Neuronal stem cell (in vitro differentiated cells): ENCODE data around the gene YAF2.

Source experiments
- DNase-seq: peaks from one replicate; pipeline ENCODE4 v3.0.0-alpha.2; 2013; ENCODE audit warnings: low spot score
- H2AFZ ChIP-seq: one replicate; pipeline ENCODE4 v1.6.1; 2013; ENCODE audit warnings: mild to moderate bottlenecking, low read length, inconsistent platforms
- H2AK5ac ChIP-seq: 2 replicates; pipeline ENCODE4 v1.6.1; 2013; ENCODE audit warnings: low read depth, mild to moderate bottlenecking, inconsistent platforms, low read length, moderate library complexity, mixed read lengths
- H2BK120ac ChIP-seq: 2 replicates; pipeline ENCODE4 v1.6.1; 2013; ENCODE audit warnings: low read depth, mild to moderate bottlenecking, inconsistent platforms, low read length, moderate library complexity, mixed read lengths
- H2BK12ac ChIP-seq: one replicate; pipeline ENCODE4 v1.6.1; 2013; ENCODE audit warnings: low read length, inconsistent platforms
- H2BK15ac ChIP-seq: 2 replicates; pipeline ENCODE4 v1.6.1; 2013; ENCODE audit warnings: mild to moderate bottlenecking, low read length, inconsistent platforms, mixed read lengths
- H2BK5ac ChIP-seq: one replicate; pipeline ENCODE4 v1.6.1; 2013; ENCODE audit warnings: inconsistent platforms, mild to moderate bottlenecking, low read length, moderate library complexity
- H3K14ac ChIP-seq: one replicate; pipeline ENCODE4 v1.6.1; 2013; ENCODE audit warnings: low read length, inconsistent platforms
- H3K18ac ChIP-seq: 2 replicates; pipeline ENCODE4 v1.6.1; 2013; ENCODE audit warnings: low read length, inconsistent platforms
- H3K23ac ChIP-seq: 2 replicates; pipeline ENCODE4 v1.6.1; 2013; ENCODE audit warnings: low read depth, mild to moderate bottlenecking, mixed read lengths, low read length, inconsistent platforms; ENCODE audit not compliant: poor library complexity
- H3K27ac ChIP-seq: replicated peaks from 3 replicates; pipeline ENCODE4 v1.5.1; 2013; ENCODE audit warnings: low read length, inconsistent platforms
- H3K27me3 ChIP-seq, 3 experiments: 2 replicates each; pipeline ENCODE4 v1.6.1; 2013; ENCODE audit warnings: low read length in 3 of 3, mild to moderate bottlenecking in 2 of 3, inconsistent platforms in 1 of 3, low read depth in 1 of 3, mixed read lengths in 1 of 3, moderate library complexity in 1 of 3; ENCODE audit not compliant: control insufficient read depth in 3 of 3, insufficient read depth in 3 of 3
- H3K36me3 ChIP-seq, 2 donors: replicated peaks in 1 of 2; 2 replicates each; pipeline ENCODE4 v1.6.1; 2013; ENCODE audit warnings: low read length in 2 of 2; ENCODE audit not compliant: control insufficient read depth in 2 of 2, insufficient read depth in 2 of 2
- H3K4ac ChIP-seq: 2 replicates; pipeline ENCODE4 v1.6.1; 2013; ENCODE audit warnings: inconsistent platforms, mild to moderate bottlenecking, low read length, moderate library complexity
- H3K4me1 ChIP-seq, 2 donors: 1 replicate in 1 of 2; 2 replicates in 1 of 2; pipeline ENCODE4 v1.6.1; 2013; ENCODE audit warnings: low read length in 2 of 2, low read depth in 1 of 2; ENCODE audit not compliant: control insufficient read depth in 2 of 2, insufficient read depth in 1 of 2
- H3K4me2 ChIP-seq: one replicate; pipeline ENCODE4 v1.6.1; 2013; ENCODE audit warnings: mild to moderate bottlenecking, low read length, inconsistent platforms; ENCODE audit not compliant: insufficient read depth, poor library complexity, severe bottlenecking
- H3K4me3 ChIP-seq, 2 donors: 2 replicates each; pipeline ENCODE4 v1.5.1; 2013; ENCODE audit warnings: low read length in 2 of 2, mild to moderate bottlenecking in 2 of 2, inconsistent platforms in 1 of 2, moderate library complexity in 1 of 2
- H3K79me1 ChIP-seq: one replicate; pipeline ENCODE4 v1.6.1; 2013; ENCODE audit warnings: low read depth, mild to moderate bottlenecking, inconsistent platforms, low read length, moderate library complexity
- H3K9ac ChIP-seq: one replicate; pipeline ENCODE4 v1.6.1; 2013; ENCODE audit warnings: mild to moderate bottlenecking, low read depth, low read length, inconsistent platforms; ENCODE audit not compliant: poor library complexity
- H3K9me3 ChIP-seq, 2 donors: replicated peaks in 1 of 2; 2 replicates each; pipeline versions ENCODE3 to v1.6.1; 2013; ENCODE audit warnings: low read length in 2 of 2, mild to moderate bottlenecking in 2 of 2, inconsistent platforms in 1 of 2, low read depth in 1 of 2, mixed read lengths in 1 of 2, moderate library complexity in 1 of 2; ENCODE audit not compliant: control insufficient read depth in 2 of 2, insufficient read depth in 1 of 2
- H4K8ac ChIP-seq: one replicate; pipeline ENCODE4 v1.6.1; 2013; ENCODE audit warnings: low read depth, mild to moderate bottlenecking, inconsistent platforms, low read length, moderate library complexity
- H4K91ac ChIP-seq: one replicate; pipeline ENCODE4 v1.6.1; 2013; ENCODE audit warnings: low read length, low read depth, mild to moderate bottlenecking, inconsistent platforms; ENCODE audit not compliant: poor library complexity
- WGBS, 2 donors: extraction: QIAGEN DNeasy Blood & Tissue Kit; methylation state at CpG; one replicate each; pipeline ENCODE4 v1.1.7; 2013; ENCODE audit warnings: missing lambda C conversion rate in 2 of 2, mixed read lengths in 1 of 2; ENCODE audit not compliant: insufficient read length in 2 of 2, insufficient replicate concordance in 1 of 2; ENCODE audit errors: extremely low coverage in 2 of 2; 5-methylcytosine and 5-hydroxymethylcytosine counted together

Gene YAF2

DNA sequence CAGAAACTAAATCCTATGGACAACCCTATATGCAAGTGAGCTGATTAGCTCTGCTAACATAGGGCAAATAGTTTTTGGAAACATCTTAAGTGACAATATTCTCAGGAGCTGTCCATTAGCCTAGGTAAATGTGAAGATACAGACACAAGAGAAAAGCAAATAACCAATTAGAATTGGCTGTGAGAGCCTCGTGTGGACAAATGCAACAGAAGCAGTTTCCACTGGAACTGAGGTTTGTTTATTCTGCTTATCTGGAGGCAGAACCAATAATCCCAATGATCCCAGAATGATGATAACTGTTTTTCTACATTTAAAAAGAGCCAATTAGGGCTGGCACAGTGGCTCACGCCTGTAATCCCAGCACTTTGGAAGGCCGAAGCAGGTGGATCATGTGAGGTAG lies 43.2 kb upstream of the YAF2 start:
- Histone ChIP-seq H3K79me1 (no peaks in the 10 kb centered on the region), H4K91ac (no peak overlapping the region), H4K8ac (no peak overlapping the region), H3K4me2 (no peak overlapping the region), H3K4me1 (no peaks in the 10 kb centered on the region), H3K4me3 (no peak overlapping the region), H3K27ac (no peak overlapping the region), H3K9me3 (no peaks in the 10 kb centered on the region), H2BK12ac (no peak overlapping the region), H2AK5ac (no peak overlapping the region), H2AFZ (no peak overlapping the region), H2BK5ac (no peak overlapping the region), H3K36me3 (no peaks in the 10 kb centered on the region), H3K23ac (no peak overlapping the region), H3K4ac (no peak overlapping the region), H2BK15ac (no peak overlapping the region), H3K27me3 (no peaks in the 10 kb centered on the region), H3K9ac (no peak overlapping the region), H2BK120ac (no peak overlapping the region), H3K18ac (no peak overlapping the region), H3K14ac (no peak overlapping the region)
- no peak for DNase-seq
- WGBS, 2 donors: no CpG with 5 or more reads among the region's 3 CpGs

- Histone ChIP-seq H2AFZ (no peak overlapping the region), H3K9ac (no peak overlapping the region), H3K4me2 (no peak overlapping the region), H3K9me3 (no peaks in the 10 kb centered on the region), H3K14ac (no peak overlapping the region), H2BK120ac (no peak overlapping the region), H3K4me1 (no peaks in the 10 kb centered on the region), H3K36me3 (no peaks in the 10 kb centered on the region), H3K4me3 (no peak overlapping the region), H2BK5ac (no peak overlapping the region), H2BK12ac (no peak overlapping the region), H4K91ac (no peak overlapping the region), H3K23ac (no peak overlapping the region), H2AK5ac (no peak overlapping the region), H3K18ac (no peak overlapping the region), H3K27ac (no peak overlapping the region), H4K8ac (no peak overlapping the region), H3K79me1 (no peaks in the 10 kb centered on the region), H2BK15ac (no peak overlapping the region), H3K27me3 (no peaks in the 10 kb centered on the region), H3K4ac (no peak overlapping the region)
- DNase-seq: no peak
Observed at GRCh38 chr12:42278128-42278510, 40.1 kb upstream of the YAF2 start.

DNA sequence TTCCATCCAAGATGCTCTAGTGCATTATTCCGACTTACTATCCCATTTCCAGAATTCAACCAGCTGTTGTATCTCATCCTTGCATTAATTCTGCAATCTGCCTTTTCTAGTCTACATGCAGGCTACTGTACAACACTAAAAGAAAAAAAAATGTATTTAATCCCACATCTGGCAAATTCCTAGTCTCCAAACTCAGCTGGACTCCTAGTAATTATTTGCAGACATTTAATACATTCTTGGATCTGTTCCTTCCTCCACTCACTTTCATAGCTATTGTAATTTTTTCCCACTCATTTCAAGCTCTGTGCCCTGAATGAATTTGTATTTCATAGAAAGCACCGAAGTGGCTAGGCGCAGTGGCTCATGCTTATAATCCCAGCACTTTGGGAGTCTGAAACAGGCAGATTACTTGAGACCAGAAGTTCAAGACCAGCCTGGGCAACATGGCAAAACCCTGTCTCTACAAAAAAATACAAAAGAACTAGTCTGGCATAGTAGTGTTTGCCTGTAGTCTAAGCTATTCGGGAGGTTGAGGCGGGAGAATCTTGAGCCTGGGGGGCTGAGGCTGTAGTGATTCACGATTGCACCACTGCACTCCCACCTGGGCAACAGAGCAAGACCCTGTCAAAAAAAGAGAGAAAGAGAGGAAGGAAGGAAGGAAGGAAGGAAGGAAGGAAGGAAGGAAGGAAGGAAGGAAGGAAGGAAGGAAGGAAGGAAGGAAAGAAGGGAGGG lies 39.5 kb upstream of the YAF2 start:
- H3K79me1 ChIP-seq: no peaks in the 10 kb centered on the region

GRCh38 chr12:42275499-42275898 lies 37.5 kb upstream of the YAF2 start:
- H4K91ac ChIP-seq: no peak overlapping the region
- no peak overlapping the region for H4K8ac ChIP-seq
- no peak overlapping the region for H2AFZ ChIP-seq
- H2BK120ac ChIP-seq: no peak overlapping the region
- H3K14ac ChIP-seq: no peak overlapping the region
- no peaks in the 10 kb centered on the region for H3K27me3 ChIP-seq
- H3K23ac ChIP-seq: no peak overlapping the region
- H2BK15ac ChIP-seq: no peak overlapping the region
- no peak overlapping the region for H3K27ac ChIP-seq
- H2BK5ac ChIP-seq: no peak overlapping the region
- no peaks in the 10 kb centered on the region for H3K9me3 ChIP-seq
- no CpG with 5 or more reads among the region's 4 CpGs for WGBS, 2 donors
- no peaks in the 10 kb centered on the region for H3K4me1 ChIP-seq
- DNase-seq: no peak
- no peaks in the 10 kb centered on the region for H3K79me1 ChIP-seq
- no peak overlapping the region for H3K4ac ChIP-seq
- no peak overlapping the region for H3K4me3 ChIP-seq
- H3K36me3 ChIP-seq: no peaks in the 10 kb centered on the region
- no peak overlapping the region for H3K4me2 ChIP-seq
- no peak overlapping the region for H3K18ac ChIP-seq
- H2AK5ac ChIP-seq: no peak overlapping the region
- no peak overlapping the region for H3K9ac ChIP-seq
- H2BK12ac ChIP-seq: no peak overlapping the region

More for the DNA sequence above, 39.5 kb upstream of the YAF2 start:
- Histone ChIP-seq H4K91ac (no peak overlapping the region), H2BK15ac (no peak overlapping the region), H2AK5ac (no peak overlapping the region), H2AFZ (no peak overlapping the region), H3K9me3 (no peaks in the 10 kb centered on the region), H2BK120ac (no peak overlapping the region), H3K27ac (no peak overlapping the region), H3K4me2 (no peak overlapping the region), H3K4me3 (no peak overlapping the region), H4K8ac (no peak overlapping the region), H2BK5ac (no peak overlapping the region), H3K36me3 (no peaks in the 10 kb centered on the region), H3K23ac (no peak overlapping the region), H3K18ac (no peak overlapping the region), H3K4me1 (no peaks in the 10 kb centered on the region), H3K4ac (no peak overlapping the region), H3K9ac (no peak overlapping the region), H3K27me3 (no peaks in the 10 kb centered on the region), H2BK12ac (no peak overlapping the region), H3K14ac (no peak overlapping the region)
- WGBS, 2 donors: no CpG with 5 or more reads among the region's 6 CpGs
- DNase-seq: no peak
